ENCODE results near the gene NOVA2. TPM values are rescaled to one million over a fixed set of nuclear protein-coding genes. Genes with fewer than 3 reads are reported as not detected.

The NOVA2 gene
- total RNA-seq, 1 donor from 2014 or later: under 0.01 TPM

GRCh38 chr19:46006411-46006810 is 32.7 kb upstream of the NOVA2 start:
- Histone ChIP-seq H3K36me3 (ENCODE audit: control insufficient read depth, insufficient read depth, low read length) (no peaks in the 10 kb centered on the region), H3K27me3 (ENCODE audit: control insufficient read depth, insufficient read depth, low read length) (no peaks in the 10 kb centered on the region), H3K4me3 (ENCODE audit: low read depth, low read length) (no peak overlapping the region)
- DNase-seq (ENCODE audit: low read depth): no peak
- TF ChIP-seq, protein P1, sequence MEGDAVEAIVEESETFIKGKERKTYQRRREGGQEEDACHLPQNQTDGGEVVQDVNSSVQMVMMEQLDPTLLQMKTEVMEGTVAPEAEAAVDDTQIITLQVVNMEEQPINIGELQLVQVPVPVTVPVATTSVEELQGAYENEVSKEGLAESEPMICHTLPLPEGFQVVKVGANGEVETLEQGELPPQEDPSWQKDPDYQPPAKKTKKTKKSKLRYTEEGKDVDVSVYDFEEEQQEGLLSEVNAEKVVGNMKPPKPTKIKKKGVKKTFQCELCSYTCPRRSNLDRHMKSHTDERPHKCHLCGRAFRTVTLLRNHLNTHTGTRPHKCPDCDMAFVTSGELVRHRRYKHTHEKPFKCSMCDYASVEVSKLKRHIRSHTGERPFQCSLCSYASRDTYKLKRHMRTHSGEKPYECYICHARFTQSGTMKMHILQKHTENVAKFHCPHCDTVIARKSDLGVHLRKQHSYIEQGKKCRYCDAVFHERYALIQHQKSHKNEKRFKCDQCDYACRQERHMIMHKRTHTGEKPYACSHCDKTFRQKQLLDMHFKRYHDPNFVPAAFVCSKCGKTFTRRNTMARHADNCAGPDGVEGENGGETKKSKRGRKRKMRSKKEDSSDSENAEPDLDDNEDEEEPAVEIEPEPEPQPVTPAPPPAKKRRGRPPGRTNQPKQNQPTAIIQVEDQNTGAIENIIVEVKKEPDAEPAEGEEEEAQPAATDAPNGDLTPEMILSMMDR (IDR thresholded peaks at IDR 0.05; ENCODE audit: insufficient read depth, low read length, poor library complexity, severe bottlenecking): no peak

DNA sequence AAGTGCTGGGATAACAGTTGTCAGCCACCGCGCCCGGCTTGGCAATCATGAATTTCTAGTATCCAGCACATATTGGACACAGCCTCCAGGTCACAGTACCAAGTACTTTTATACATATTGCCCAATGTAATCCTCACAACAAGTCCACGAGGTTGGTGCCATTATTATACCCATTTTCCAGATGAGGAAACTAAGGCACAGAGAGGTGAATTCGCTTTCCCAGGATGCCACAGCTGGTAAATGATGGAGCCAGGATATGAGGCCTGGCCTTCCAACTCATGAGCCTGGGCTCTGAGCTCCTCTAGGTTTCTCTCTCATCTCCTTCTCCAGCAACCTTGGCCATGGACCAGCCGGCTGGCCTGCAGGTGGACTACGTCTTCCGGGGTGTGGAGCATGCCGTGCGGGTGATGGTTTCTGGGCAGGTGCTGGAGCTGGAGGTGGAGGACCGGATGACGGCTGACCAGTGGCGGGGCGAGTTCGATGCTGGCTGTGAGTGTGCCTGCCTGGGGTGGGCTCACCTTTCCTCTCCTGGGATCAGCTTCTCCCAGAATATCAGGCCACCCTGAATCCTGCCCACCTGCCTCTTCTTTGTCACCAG is 29.1 kb upstream of the NOVA2 start:
- TF ChIP-seq, protein P1 (IDR thresholded peaks at IDR 0.05; ENCODE audit: insufficient read depth, low read length, poor library complexity, severe bottlenecking): no peak
- H3K27me3 ChIP-seq (ENCODE audit: control insufficient read depth, insufficient read depth, low read length): peaks cover 11% of the 10 kb centered on the region
- DNase-seq (ENCODE audit: low read depth): no peak
- H3K36me3 ChIP-seq (ENCODE audit: control insufficient read depth, insufficient read depth, low read length): no peaks in the 10 kb centered on the region
- H3K4me3 ChIP-seq (ENCODE audit: low read depth, low read length): no peak overlapping the region

GRCh38 chr19:46000491-46001246 is 27.0 kb upstream of the NOVA2 start:
- Histone ChIP-seq H3K36me3 (ENCODE audit: control insufficient read depth, insufficient read depth, low read length) (no peaks in the 10 kb centered on the region), H3K4me3 (ENCODE audit: low read depth, low read length) (peak overlapping the region; percentile 17), H3K27me3 (ENCODE audit: control insufficient read depth, insufficient read depth, low read length) (peaks cover 11% of the 10 kb centered on the region)
- DNase-seq (ENCODE audit: low read depth): no peak
- TF ChIP-seq, protein P1 (IDR thresholded peaks at IDR 0.05; ENCODE audit: insufficient read depth, low read length, poor library complexity, severe bottlenecking): no peak

- H3K36me3 ChIP-seq (ENCODE audit: control insufficient read depth, insufficient read depth, low read length): no peaks in the 10 kb centered on the region
- TF ChIP-seq, protein P1 (IDR thresholded peaks at IDR 0.05; ENCODE audit: insufficient read depth, low read length, poor library complexity, severe bottlenecking): no peak
- peaks cover 11% of the 10 kb centered on the region for H3K27me3 ChIP-seq (ENCODE audit: control insufficient read depth, insufficient read depth, low read length)
- H3K4me3 ChIP-seq (ENCODE audit: low read depth, low read length): no peak overlapping the region
- no peak for DNase-seq (ENCODE audit: low read depth)
Measured at GRCh38 chr19:45999653-46000121, 26.0 kb upstream of the NOVA2 start.

- DNase-seq (ENCODE audit: low read depth): no peak
- TF ChIP-seq, protein P1 (IDR thresholded peaks at IDR 0.05; ENCODE audit: insufficient read depth, low read length, poor library complexity, severe bottlenecking): no peak
- Histone ChIP-seq H3K36me3 (ENCODE audit: control insufficient read depth, insufficient read depth, low read length) (no peaks in the 10 kb centered on the region), H3K4me3 (ENCODE audit: low read depth, low read length) (no peak overlapping the region), H3K27me3 (ENCODE audit: control insufficient read depth, insufficient read depth, low read length) (peaks cover 11% of the 10 kb centered on the region)
Measured at GRCh38 chr19:45998834-45999233, 25.2 kb upstream of the NOVA2 start.

Data from kidney epithelial cell (primary cell).